ENCODE measurements around the gene YBX1. TPM values are rescaled to one million over a fixed set of nuclear protein-coding genes. Genes with fewer than 3 reads are reported as not detected.

YBX1 gene
- total RNA-seq, 4 donors from 2014 or later = 861 to 1,251 (median 1,022) TPM

GRCh38 chr1:42657981-42658876 lies 24.0 kb upstream of the YBX1 start, which contains the start of gene PPIH:
Gene PPIH, plus strand, starts transcription at chr1:42658423. Its CDS starts 24 bp downstream, at chr1:42658447.
- in situ Hi-C loops (cut with MboI; ENCODE audit: low sequenced_read_pairs in 4 of 4) (loop anchor here in 1 of 4 donors (25.0 kb wide), 1 partner anchor 321 kb away; the partner anchor contains the start of gene FOXJ3), intact Hi-C loops (cut with DNase I; ENCODE audit: low total_unique reads) (loop anchor here (1.0 to 5.0 kb wide), 4 partner anchors 24 to 321 kb away; partner anchors contain the start of genes C1orf50, CCDC30, FOXJ3 and P3H1)
- TF ChIP-seq POLR2A (IDR thresholded peaks at IDR 0.05) = peak; percentile 50 to 58
- TF ChIP-seq CTCF (IDR thresholded peaks at IDR 0.05 in 4 of 5, conservative IDR thresholded peaks at IDR 0.05 in 1 of 5) = peak in 4 of 5 experiments; percentile 31 to 56 (median 47)
- Histone ChIP-seq H3K4me3 (peak within 1 kb of the TSS; percentile 80 to 94 (median 89)), H3K36me3 (peaks cover 0 to 27% of the 10 kb centered on the region in 2 donors), H3K4me1 (peaks cover 14 to 15% of the 10 kb centered on the region in 2 donors), H3K9me3 (no peaks in the 10 kb centered on the region), H3K27me3 (no peaks in the 10 kb centered on the region), H3K27ac (peak within 1 kb of the TSS; percentile 82 to 92 (median 89))
- DNase-seq (peak; percentile 86 to 91), ATAC-seq (peak; percentile 98 to 99)

- Histone ChIP-seq H3K27me3 (no peaks in the 10 kb centered on the region), H3K4me3 (peak overlapping the region; percentile 80 to 94 (median 89)), H3K4me1 (peaks cover 14 to 15% of the 10 kb centered on the region in 2 donors), H3K36me3 (peaks cover 0 to 30% of the 10 kb centered on the region in 2 donors), H3K27ac (peak overlapping the region; percentile 82 to 92 (median 89)), H3K9me3 (no peaks in the 10 kb centered on the region)
- ATAC-seq (no peak), DNase-seq (no peak)
- intact Hi-C loops (cut with DNase I; ENCODE audit: low total_unique reads) (loop anchor here (1.0 to 5.0 kb wide), 4 partner anchors 23 to 322 kb away; partner anchors contain the start of genes C1orf50, CCDC30, FOXJ3 and P3H1), in situ Hi-C loops (cut with MboI; ENCODE audit: low sequenced_read_pairs in 4 of 4) (loop anchor here in 1 of 4 donors (25.0 kb wide), 1 partner anchor 322 kb away; the partner anchor contains the start of gene FOXJ3)
- TF ChIP-seq CTCF (IDR thresholded peaks at IDR 0.05 in 4 of 5, conservative IDR thresholded peaks at IDR 0.05 in 1 of 5) (no peak), POLR2A (IDR thresholded peaks at IDR 0.05) (no peak)
Observed at GRCh38 chr1:42658877-42659337, 23.3 kb upstream of the YBX1 start.

GRCh38 chr1:42660907-42661500 lies 21.2 kb upstream of the YBX1 start:
- in situ Hi-C loops (cut with MboI; ENCODE audit: low sequenced_read_pairs in 4 of 4) = loop anchor here in 1 of 4 donors (25.0 kb wide), 1 partner anchor 324 kb away; the partner anchor contains the start of gene FOXJ3
- H3K27ac ChIP-seq = no peak overlapping the region

More at GRCh38 chr1:42660907-42661500, 21.2 kb upstream of the YBX1 start:
- Histone ChIP-seq H3K27me3 (no peaks in the 10 kb centered on the region), H3K4me3 (no peak overlapping the region), H3K36me3 (peaks cover 0 to 46% of the 10 kb centered on the region in 2 donors), H3K9me3 (no peaks in the 10 kb centered on the region), H3K4me1 (peaks cover 14 to 15% of the 10 kb centered on the region in 2 donors)
- intact Hi-C loops (cut with DNase I; ENCODE audit: low total_unique reads) = no loop called here
- no peak for ATAC-seq
- DNase-seq = no peak
- TF ChIP-seq CTCF (IDR thresholded peaks at IDR 0.05 in 4 of 5, conservative IDR thresholded peaks at IDR 0.05 in 1 of 5) = no peak
- no peak for TF ChIP-seq POLR2A (IDR thresholded peaks at IDR 0.05)
